DOHH2 (cell line): Measurements from ENCODE around the gene ALCAM.

Experiments used
- H3F3A ChIP-seq: fragments of 200-600 bp; sonication (generic), shearing (Covaris generic); 2 replicates; pipeline ENCODE4 v1.6.0; 2016; ENCODE audit warnings: antibody characterized with exemption, mild to moderate bottlenecking; ENCODE audit not compliant: control insufficient read depth, insufficient read depth
- H3K27ac ChIP-seq: fragments of 200-600 bp; sonication (generic); 2 replicates; pipeline ENCODE4 v1.5.1; 2014; ENCODE audit warnings: low read depth, mild to moderate bottlenecking, low read length, moderate library complexity
- H3K27me3 ChIP-seq: fragments of 200-600 bp; sonication (generic); 2 replicates; pipeline ENCODE4 v1.6.1; 2014; ENCODE audit warnings: mild to moderate bottlenecking, low read length, mixed read lengths; ENCODE audit not compliant: control insufficient read depth
- H3K36me3 ChIP-seq: fragments of 200-600 bp; sonication (generic); 2 replicates; pipeline ENCODE4 v1.6.1; 2014; ENCODE audit warnings: mild to moderate bottlenecking, low read length, moderate library complexity, mixed read lengths; ENCODE audit not compliant: control insufficient read depth
- H3K4me1 ChIP-seq: fragments of 200-600 bp; sonication (generic); 2 replicates; pipeline ENCODE4 v1.6.1; 2014; ENCODE audit warnings: mild to moderate bottlenecking, low read length, mixed read lengths; ENCODE audit not compliant: control insufficient read depth
- H3K4me2 ChIP-seq: fragments of 200-600 bp; sonication (generic); 2 replicates; pipeline ENCODE4 v1.6.0; 2014; ENCODE audit warnings: mild to moderate bottlenecking, low read length, moderate library complexity
- H3K4me3 ChIP-seq: fragments of 200-600 bp; sonication (generic); 2 replicates; pipeline ENCODE4 v1.5.1; 2014; ENCODE audit warnings: mild to moderate bottlenecking, low read length, mixed read lengths
- H3K79me2 ChIP-seq: fragments of 200-600 bp; sonication (generic); 2 replicates; pipeline ENCODE4 v1.6.1; 2014; ENCODE audit warnings: mild to moderate bottlenecking, low read length, mixed read lengths; ENCODE audit not compliant: control insufficient read depth
- H3K9me2 ChIP-seq: fragments of 200-600 bp; sonication (generic); replicated peaks from 2 replicates; pipeline ENCODE4 v1.6.1; 2014; ENCODE audit warnings: mild to moderate bottlenecking, low read length, mixed read lengths; ENCODE audit not compliant: control insufficient read depth
- H3K9me3 ChIP-seq: fragments of 200-600 bp; sonication (generic); 2 replicates; pipeline ENCODE4 v1.6.1; 2014; ENCODE audit warnings: antibody characterized with exemption, low read length, mixed read lengths; ENCODE audit not compliant: control insufficient read depth, insufficient read depth
- H4K20me1 ChIP-seq: fragments of 200-600 bp; sonication (generic); 2 replicates; pipeline ENCODE4 v1.6.0; 2014; ENCODE audit warnings: low read depth, mild to moderate bottlenecking, antibody characterized with exemption, low read length, moderate library complexity; ENCODE audit not compliant: control insufficient read depth, insufficient read depth
- CTCF ChIP-seq: fragments of 200-600 bp; sonication (generic); IDR thresholded peaks from one replicate; pipeline ENCODE4 v1.5.1; 2014; ENCODE audit warnings: antibody characterized with exemption, mild to moderate bottlenecking, low read depth, low read length; ENCODE audit not compliant: poor library complexity, severe bottlenecking
- EZH2phosphoT487 ChIP-seq: fragments of 200-600 bp; sonication (generic); IDR thresholded peaks from 2 replicates; pipeline ENCODE4 v1.6.1; 2017; ENCODE audit warnings: borderline replicate concordance, mild to moderate bottlenecking, antibody characterized with exemption, low read length, moderate library complexity, mixed read lengths

The ALCAM gene

GRCh38 chr3:105417525-105418289, 51.0 kb downstream of the ALCAM start:
- no peaks in the 10 kb centered on the region for H4K20me1 ChIP-seq
- no peaks in the 10 kb centered on the region for H3K9me2 ChIP-seq
- TF ChIP-seq EZH2phosphoT487 (no peak), CTCF (no peak)
- peaks cover 12% of the 10 kb centered on the region for H3K4me1 ChIP-seq
- no peak overlapping the region for H3K27ac ChIP-seq
- H3K4me3 ChIP-seq, result no peak overlapping the region
- no peaks in the 10 kb centered on the region for H3K79me2 ChIP-seq
- H3K9me3 ChIP-seq, result no peaks in the 10 kb centered on the region
- H3K27me3 ChIP-seq, result no peaks in the 10 kb centered on the region
- no peaks in the 10 kb centered on the region for H3F3A ChIP-seq
- H3K36me3 ChIP-seq, result no peaks in the 10 kb centered on the region
- no peak overlapping the region for H3K4me2 ChIP-seq

GRCh38 chr3:105422645-105423044, 55.9 kb downstream of the ALCAM start:
- Histone ChIP-seq H3K4me1 (peaks cover 3% of the 10 kb centered on the region), H4K20me1 (no peaks in the 10 kb centered on the region), H3K9me2 (no peaks in the 10 kb centered on the region), H3K27me3 (no peaks in the 10 kb centered on the region), H3K36me3 (no peaks in the 10 kb centered on the region), H3K4me3 (no peak overlapping the region), H3K9me3 (no peaks in the 10 kb centered on the region), H3K4me2 (no peak overlapping the region), H3K27ac (no peak overlapping the region), H3K79me2 (no peaks in the 10 kb centered on the region), H3F3A (no peaks in the 10 kb centered on the region)
- TF ChIP-seq EZH2phosphoT487, result no peak
- TF ChIP-seq CTCF, result no peak

GRCh38 chr3:105423397-105423796, 56.7 kb downstream of the ALCAM start:
- Histone ChIP-seq H3K36me3 (no peaks in the 10 kb centered on the region), H3K9me2 (no peaks in the 10 kb centered on the region), H3K27ac (no peak overlapping the region), H3K27me3 (no peaks in the 10 kb centered on the region), H3K4me2 (no peak overlapping the region), H4K20me1 (no peaks in the 10 kb centered on the region), H3K4me3 (no peak overlapping the region), H3K9me3 (no peaks in the 10 kb centered on the region), H3K4me1 (no peaks in the 10 kb centered on the region), H3F3A (no peaks in the 10 kb centered on the region), H3K79me2 (no peaks in the 10 kb centered on the region)
- no peak for TF ChIP-seq EZH2phosphoT487
- TF ChIP-seq CTCF, result no peak
